Measurements from ENCODE around the gene CD46.

- TF ChIP-seq MAX (IDR thresholded peaks at IDR 0.05) (no peak), CTCF (IDR thresholded peaks at IDR 0.05 in 2 of 3, conservative IDR thresholded peaks at IDR 0.05 in 1 of 3; ENCODE audit: borderline replicate concordance in 1 of 3, insufficient read depth in 1 of 3, low read depth in 2 of 3, low read length in 2 of 3) (no peak), EZH2 (IDR thresholded peaks at IDR 0.05) (no peak), POLR2A (IDR thresholded peaks at IDR 0.05; ENCODE audit: borderline replicate concordance, extremely low read depth, insufficient read depth, insufficient read length) (no peak)
These were observed 2.9 kb upstream of the CD46 start for GRCh38 chr1:207748737-207749528.

All from HCT116 (cell line).